Peyer's patch (tissue), 4 donors: ENCODE measurements around the gene C19orf33.

Source experiments
- CTCF ChIP-seq, 6 experiments: fragments of 450-650 bp in 4 of 6; fragments of 200-600 bp in 2 of 6; sonication (generic) in 1 of 6; IDR thresholded peaks; one replicate each; pipeline ENCODE4 v1.5.1; 2017 to 2019; ENCODE audit warnings: antibody characterized with exemption in 6 of 6, mild to moderate bottlenecking in 3 of 6, moderate library complexity in 1 of 6
- POLR2A ChIP-seq, 2 donors: fragments of 450-650 bp; IDR thresholded peaks; one replicate each; pipeline ENCODE4 v1.5.1; 2017; ENCODE audit warnings: antibody characterized with exemption in 2 of 2, mild to moderate bottlenecking in 2 of 2, moderate library complexity in 2 of 2

- TF ChIP-seq POLR2A (IDR thresholded peaks at IDR 0.05) (no peak), CTCF (IDR thresholded peaks at IDR 0.05) (no peak)
Measured at GRCh38 chr19:38263689-38264485, 40.2 kb upstream of the C19orf33 start.
